Muscle layer of colon (tissue), 2 donors: ENCODE measurements around the gene FEM1B.

Experiments
- H3K27ac ChIP-seq: one replicate; pipeline ENCODE4 v1.7.0; 2013; ENCODE audit warnings: low read depth, mild to moderate bottlenecking, low read length, moderate library complexity
- H3K27me3 ChIP-seq, 2 donors: one replicate each; pipeline ENCODE4 v1.7.0; 2013; ENCODE audit warnings: low read length in 2 of 2, mild to moderate bottlenecking in 2 of 2; ENCODE audit not compliant: insufficient read depth in 2 of 2, control insufficient read depth in 1 of 2
- H3K36me3 ChIP-seq: one replicate; pipeline ENCODE4 v1.7.0; 2013; ENCODE audit warnings: mild to moderate bottlenecking, low read length; ENCODE audit not compliant: insufficient read depth
- H3K4me1 ChIP-seq: one replicate; pipeline ENCODE4 v1.7.0; 2013; ENCODE audit warnings: mild to moderate bottlenecking, low read length; ENCODE audit not compliant: insufficient read depth
- H3K4me3 ChIP-seq, 2 donors: one replicate each; pipeline ENCODE4 v1.7.0; 2013; ENCODE audit warnings: low read length in 2 of 2, low read depth in 1 of 2, mild to moderate bottlenecking in 1 of 2, moderate library complexity in 1 of 2
- H3K9ac ChIP-seq: one replicate; pipeline ENCODE4 v1.7.0; 2013; ENCODE audit warnings: low read length
- H3K9me3 ChIP-seq: one replicate; pipeline ENCODE4 v1.7.0; 2013; ENCODE audit warnings: mild to moderate bottlenecking, low read length
- donor health status: abdominal sarcoma.
- donor health status: Adenocarcinoma of cecum.

Gene FEM1B

DNA sequence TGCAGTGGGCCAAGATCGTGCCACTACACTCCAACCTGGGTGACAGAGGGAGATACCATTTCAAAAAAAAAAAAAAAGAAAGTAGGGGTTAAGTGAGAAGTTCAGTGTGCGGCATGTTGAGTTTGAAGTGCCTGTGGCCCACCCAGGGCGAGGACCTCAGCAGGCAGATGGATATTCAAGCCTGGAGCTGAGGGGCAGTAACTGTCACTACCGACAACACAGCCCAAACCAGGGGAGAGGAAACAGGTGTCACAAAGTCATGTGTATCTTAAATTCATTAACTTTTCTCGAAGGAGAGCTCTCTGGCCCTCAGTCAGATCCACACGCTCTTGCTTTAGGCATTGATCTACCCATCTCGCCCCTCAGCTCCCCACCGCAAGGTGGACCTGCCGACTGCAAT is 45.3 kb downstream of the FEM1B start:
- Histone ChIP-seq H3K36me3 (no peaks in the 10 kb centered on the region), H3K4me1 (no peaks in the 10 kb centered on the region), H3K27ac (no peak overlapping the region), H3K4me3 (no peak overlapping the region), H3K27me3 (no peaks in the 10 kb centered on the region), H3K9me3 (no peaks in the 10 kb centered on the region), H3K9ac (no peak overlapping the region)

DNA sequence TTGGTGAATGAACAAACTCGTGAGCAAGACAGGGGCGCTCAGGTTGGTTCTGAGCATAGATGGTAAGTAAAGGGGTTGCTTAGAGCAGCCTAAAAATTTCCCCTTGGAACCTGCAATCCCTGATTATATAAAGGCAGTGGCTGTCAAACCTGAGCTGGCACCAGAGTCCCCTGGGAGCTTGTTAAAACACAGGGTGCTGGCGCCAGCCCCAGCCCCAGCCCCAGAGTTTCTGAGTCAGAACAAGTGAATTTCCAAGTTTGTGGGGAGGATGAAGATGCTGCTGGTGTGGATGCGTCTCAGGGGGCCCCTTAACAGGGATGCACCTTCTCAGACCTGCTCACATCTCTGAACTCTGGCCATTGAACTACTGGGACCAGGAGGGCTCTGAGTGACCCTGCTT is 48.2 kb downstream of the FEM1B start:
- no peak overlapping the region for H3K9ac ChIP-seq
- no peaks in the 10 kb centered on the region for H3K9me3 ChIP-seq
- no peaks in the 10 kb centered on the region for H3K4me1 ChIP-seq
- H3K27ac ChIP-seq = no peak overlapping the region
- H3K4me3 ChIP-seq = no peak overlapping the region
- no peaks in the 10 kb centered on the region for H3K27me3 ChIP-seq
- H3K36me3 ChIP-seq = no peaks in the 10 kb centered on the region

DNA sequence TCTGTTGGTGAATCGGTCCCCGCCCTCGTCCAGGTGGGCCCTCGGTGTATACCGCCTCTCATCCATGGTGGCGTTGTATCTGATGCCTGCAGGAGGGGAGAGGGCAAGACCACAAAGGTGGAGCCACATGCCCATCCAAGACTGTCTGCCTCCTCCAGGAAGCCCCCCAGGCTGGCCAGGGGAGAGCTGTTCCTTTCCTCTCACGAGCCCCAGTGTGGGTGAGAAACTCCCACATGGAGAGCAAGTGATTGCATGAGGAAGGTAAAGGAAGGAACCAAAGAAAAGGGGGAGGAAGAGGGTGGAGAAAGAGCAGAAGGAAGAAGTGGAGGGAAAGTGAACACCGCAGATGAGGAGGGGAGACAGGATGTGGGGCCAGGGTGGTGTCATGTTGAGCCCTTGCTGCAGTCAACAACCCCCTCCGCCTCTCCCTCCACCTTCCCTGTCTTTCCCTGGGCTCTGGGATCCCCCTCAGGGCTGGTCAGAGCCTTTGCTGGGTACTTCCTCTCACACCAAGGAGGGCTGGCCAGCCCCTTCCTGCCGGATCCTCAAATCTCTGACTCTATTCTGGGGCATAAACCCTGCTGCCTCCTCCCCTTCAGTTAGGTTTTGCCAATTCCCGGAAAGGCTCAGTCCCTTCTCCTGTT is 49.3 kb downstream of the FEM1B start:
- no peak overlapping the region for H3K27ac ChIP-seq
- H3K9ac ChIP-seq = no peak overlapping the region
- H3K9me3 ChIP-seq = no peaks in the 10 kb centered on the region
- no peaks in the 10 kb centered on the region for H3K4me1 ChIP-seq
- no peaks in the 10 kb centered on the region for H3K27me3 ChIP-seq
- no peaks in the 10 kb centered on the region for H3K36me3 ChIP-seq
- H3K4me3 ChIP-seq = no peak overlapping the region

DNA sequence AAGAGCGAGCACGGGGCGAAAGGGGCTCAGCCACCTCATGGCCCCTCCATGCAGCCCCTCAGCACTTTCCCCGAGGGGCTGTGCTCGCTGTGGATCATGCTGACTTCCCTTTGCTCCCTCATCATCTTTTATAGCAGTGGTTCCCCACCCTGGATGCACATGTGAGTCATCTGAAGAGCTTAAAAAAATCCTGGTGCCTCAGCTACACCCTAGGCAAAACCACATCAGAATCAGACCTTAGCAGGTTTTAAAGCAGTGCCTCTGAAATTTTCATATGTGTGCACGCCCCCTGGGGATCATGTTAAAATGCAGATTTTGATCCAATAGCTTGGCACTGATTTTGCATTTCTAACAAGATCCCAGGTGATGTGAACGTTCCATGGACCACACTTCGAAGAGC is 50.9 kb downstream of the FEM1B start:
- no peaks in the 10 kb centered on the region for H3K36me3 ChIP-seq

DNA sequence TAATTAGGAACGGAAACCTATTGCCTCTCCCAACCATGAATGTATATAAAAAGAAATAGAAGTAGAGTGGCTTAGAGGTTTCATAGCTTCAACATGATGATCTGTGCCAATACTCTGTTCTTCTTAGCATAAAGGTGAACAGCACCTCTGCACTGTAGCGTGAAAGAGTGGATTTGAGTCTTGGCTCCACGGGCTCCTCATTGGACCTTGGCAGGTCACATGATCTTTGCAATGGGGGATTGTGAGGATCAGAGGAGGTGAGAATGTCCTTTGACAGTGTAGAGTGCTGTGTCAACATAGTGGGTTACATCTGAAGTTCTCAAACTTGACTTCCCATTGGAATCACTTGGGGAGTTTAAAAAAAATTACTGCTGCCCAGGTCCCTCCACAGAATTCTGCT is 51.4 kb downstream of the FEM1B start:
- H3K36me3 ChIP-seq = no peaks in the 10 kb centered on the region
- no peaks in the 10 kb centered on the region for H3K27me3 ChIP-seq
- no peak overlapping the region for H3K4me3 ChIP-seq
- H3K4me1 ChIP-seq = no peaks in the 10 kb centered on the region
- H3K27ac ChIP-seq = no peak overlapping the region
- H3K9ac ChIP-seq = no peak overlapping the region
- H3K9me3 ChIP-seq = no peaks in the 10 kb centered on the region

More for the DNA sequence above, 50.9 kb downstream of the FEM1B start:
- H3K4me3 ChIP-seq = no peak overlapping the region
- H3K4me1 ChIP-seq = no peaks in the 10 kb centered on the region
- H3K27me3 ChIP-seq = no peaks in the 10 kb centered on the region
- no peak overlapping the region for H3K27ac ChIP-seq
- no peaks in the 10 kb centered on the region for H3K9me3 ChIP-seq
- no peak overlapping the region for H3K9ac ChIP-seq

DNA sequence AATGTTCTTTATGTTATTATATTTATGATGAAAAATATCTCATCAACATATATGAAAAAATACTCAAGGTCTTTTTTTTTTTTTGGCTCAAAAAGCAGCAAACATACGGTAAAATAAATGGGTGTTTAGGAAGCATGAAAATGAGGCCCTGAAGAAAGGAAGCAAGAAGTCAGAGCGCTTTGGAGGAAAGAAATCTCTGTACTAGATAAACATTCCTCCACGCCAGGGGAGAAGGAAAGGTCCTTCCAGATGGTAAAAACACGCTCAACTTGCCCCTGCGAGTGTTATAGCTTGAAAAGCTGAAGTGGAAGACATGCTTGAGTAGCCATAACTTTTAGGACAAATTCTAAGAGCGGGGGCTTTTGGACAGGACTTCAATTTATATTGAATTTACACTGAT is 52.9 kb downstream of the FEM1B start:
- Histone ChIP-seq H3K4me1 (no peaks in the 10 kb centered on the region), H3K9ac (no peak overlapping the region), H3K27me3 (no peaks in the 10 kb centered on the region), H3K9me3 (no peaks in the 10 kb centered on the region), H3K27ac (no peak overlapping the region), H3K36me3 (no peaks in the 10 kb centered on the region), H3K4me3 (no peak overlapping the region)

DNA sequence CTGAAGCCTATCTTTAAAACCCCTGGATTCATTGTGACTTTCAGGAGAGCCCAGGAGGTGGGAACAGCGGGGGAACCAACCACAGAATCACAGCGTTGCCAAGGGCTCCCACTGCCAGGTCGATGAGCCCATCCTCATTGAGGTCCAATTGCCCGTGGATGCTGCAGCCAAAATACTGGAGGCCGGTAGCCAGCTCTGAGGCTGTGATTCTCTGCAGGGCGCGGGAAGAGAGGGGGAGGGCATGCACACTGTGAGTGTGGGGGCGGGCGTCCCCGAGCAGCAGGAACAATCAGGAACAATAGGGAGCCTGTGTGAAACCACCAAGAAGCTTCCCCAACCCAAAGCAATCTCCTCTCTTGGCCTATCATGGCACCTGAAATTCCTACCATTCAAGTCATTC is 53.4 kb downstream of the FEM1B start:
- no peaks in the 10 kb centered on the region for H3K9me3 ChIP-seq
- H3K27ac ChIP-seq = no peak overlapping the region

DNA sequence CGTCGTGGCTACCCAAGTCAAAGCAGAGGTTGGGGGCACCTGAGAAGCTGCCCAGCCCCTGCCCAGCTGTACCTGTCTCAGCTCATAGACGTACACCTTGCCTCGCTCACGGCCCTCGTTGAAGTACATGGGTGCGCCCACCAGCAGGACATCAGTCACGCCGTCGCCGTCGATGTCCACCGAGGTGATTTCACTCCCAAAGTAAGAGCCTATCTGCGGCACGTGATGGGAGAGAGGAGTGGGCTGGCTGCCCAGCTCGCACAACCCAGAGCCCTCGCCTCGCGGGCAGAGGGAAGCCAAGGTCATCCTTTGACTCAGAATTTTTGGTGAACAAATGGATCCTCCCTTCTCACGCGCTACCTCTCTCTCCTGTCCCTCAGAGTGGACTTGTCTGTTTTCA is 54.7 kb downstream of the FEM1B start:
- H3K36me3 ChIP-seq = no peaks in the 10 kb centered on the region
- no peak overlapping the region for H3K27ac ChIP-seq
- no peaks in the 10 kb centered on the region for H3K4me1 ChIP-seq
- H3K4me3 ChIP-seq = no peak overlapping the region
- H3K9ac ChIP-seq = no peak overlapping the region
- H3K9me3 ChIP-seq = no peaks in the 10 kb centered on the region
- H3K27me3 ChIP-seq = no peaks in the 10 kb centered on the region

More for the DNA sequence above, 53.4 kb downstream of the FEM1B start:
- Histone ChIP-seq H3K4me3 (no peak overlapping the region), H3K9ac (no peak overlapping the region), H3K4me1 (no peaks in the 10 kb centered on the region), H3K27me3 (no peaks in the 10 kb centered on the region), H3K36me3 (no peaks in the 10 kb centered on the region)

DNA sequence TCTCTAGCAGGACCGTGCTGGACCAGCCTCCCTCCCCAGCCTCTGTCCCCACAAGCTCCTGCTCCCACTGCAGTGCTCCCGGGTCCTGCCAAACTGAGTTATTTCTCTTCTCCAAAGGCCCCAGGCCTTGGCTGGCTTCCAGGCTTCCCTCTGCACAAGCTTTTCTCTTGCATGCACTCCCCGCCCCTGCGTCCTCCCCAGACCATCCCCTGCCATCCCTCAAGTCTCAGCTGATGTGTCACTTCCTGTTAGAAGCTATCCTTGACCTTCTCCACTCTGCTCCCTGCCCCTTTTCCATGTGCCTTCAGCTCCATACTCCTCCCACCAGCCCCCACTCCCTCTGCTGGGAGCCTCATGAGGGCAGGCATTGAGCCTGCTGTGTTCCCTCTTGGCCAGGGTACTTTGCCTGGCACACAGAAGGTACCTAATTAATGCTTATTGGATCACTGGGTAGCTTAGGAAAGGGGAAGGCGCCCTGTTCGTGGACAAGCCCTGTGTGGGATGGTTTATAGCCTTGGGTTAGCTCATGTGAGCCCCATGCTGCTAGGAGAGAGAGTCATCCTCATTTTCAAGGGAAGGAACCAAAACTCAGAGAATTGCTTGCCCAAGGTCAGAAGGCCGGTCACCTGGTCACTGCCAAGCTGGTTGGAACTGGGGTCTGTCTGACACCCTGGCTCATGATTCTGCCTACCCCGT is 56.4 kb downstream of the FEM1B start:
- no peak overlapping the region for H3K4me3 ChIP-seq
- no peaks in the 10 kb centered on the region for H3K4me1 ChIP-seq
- H3K27ac ChIP-seq = no peak overlapping the region
- no peak overlapping the region for H3K9ac ChIP-seq
- H3K9me3 ChIP-seq = no peaks in the 10 kb centered on the region
- H3K27me3 ChIP-seq = no peaks in the 10 kb centered on the region
- no peaks in the 10 kb centered on the region for H3K36me3 ChIP-seq

DNA sequence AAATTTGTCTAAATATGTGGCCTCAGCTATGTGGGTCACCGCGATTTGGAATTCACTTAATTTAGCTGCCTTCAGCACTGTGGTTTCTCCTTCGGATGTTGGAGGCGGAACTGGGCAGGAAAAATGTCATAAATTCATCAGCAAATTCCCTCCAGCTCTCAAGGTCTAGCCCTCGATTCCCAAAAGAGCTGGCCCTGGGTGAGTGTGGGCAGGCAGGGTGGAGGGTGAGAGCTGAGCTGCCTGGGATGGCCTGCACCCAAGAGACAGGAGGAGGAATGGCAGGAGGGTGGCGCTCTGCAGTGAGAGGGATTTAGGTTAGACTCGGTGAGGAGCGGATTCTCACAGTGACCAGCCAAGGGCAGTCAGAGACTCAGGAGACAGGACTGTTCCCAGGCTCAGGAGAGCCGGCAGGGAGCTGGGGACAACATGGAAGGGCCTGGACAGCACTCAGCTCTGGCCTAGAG is 57.1 kb downstream of the FEM1B start:
- no peaks in the 10 kb centered on the region for H3K36me3 ChIP-seq
- H3K27ac ChIP-seq = no peak overlapping the region
- H3K9me3 ChIP-seq = no peaks in the 10 kb centered on the region
- no peak overlapping the region for H3K9ac ChIP-seq
- no peaks in the 10 kb centered on the region for H3K27me3 ChIP-seq
- H3K4me1 ChIP-seq = no peaks in the 10 kb centered on the region
- H3K4me3 ChIP-seq = no peak overlapping the region

DNA sequence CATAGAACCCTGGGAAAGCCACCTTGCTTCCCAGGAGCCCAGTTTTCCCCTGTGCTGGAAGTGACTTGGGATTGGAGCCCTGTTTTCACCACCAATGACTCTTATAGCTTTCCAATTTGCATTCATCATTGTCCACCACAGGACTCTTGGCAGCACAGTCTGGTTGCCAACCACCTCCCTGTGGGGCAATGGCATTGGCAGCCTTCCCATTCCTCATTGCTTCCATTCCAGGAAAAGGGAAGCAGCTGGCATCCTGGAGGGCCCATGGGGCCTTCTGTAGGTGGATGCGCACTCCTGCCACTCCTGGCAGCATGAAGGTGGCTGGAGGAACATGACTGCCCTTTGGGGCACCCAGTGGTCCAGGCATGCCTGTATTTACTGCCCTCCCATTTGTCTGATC is 57.7 kb downstream of the FEM1B start:
- Histone ChIP-seq H3K4me3 (no peak overlapping the region), H3K27ac (no peak overlapping the region), H3K4me1 (no peaks in the 10 kb centered on the region), H3K36me3 (no peaks in the 10 kb centered on the region), H3K9ac (no peak overlapping the region), H3K27me3 (no peaks in the 10 kb centered on the region), H3K9me3 (no peaks in the 10 kb centered on the region)

DNA sequence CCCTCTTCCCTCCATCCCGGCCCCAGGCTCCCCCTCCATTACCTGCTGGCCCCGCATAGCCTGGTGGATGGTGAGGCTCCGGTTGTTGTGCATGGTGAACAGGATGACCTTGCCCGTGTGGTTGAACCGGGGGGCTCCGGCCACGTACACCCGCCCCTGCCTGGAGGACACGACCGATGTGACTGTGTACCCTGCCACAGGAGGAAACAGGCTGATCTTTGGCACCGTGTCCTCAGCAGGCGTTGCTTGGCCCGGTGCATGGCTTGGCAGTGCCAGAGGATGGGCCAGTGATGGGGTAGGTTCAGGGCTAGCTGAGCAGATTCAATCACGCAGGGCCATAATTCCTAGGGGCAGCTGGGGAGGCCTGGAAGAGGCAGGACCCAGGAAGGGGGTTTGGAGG is 58.1 kb downstream of the FEM1B start:
- no peak overlapping the region for H3K27ac ChIP-seq

More for the DNA sequence above, 58.1 kb downstream of the FEM1B start:
- Histone ChIP-seq H3K36me3 (no peaks in the 10 kb centered on the region), H3K9ac (no peak overlapping the region), H3K4me1 (no peaks in the 10 kb centered on the region), H3K27me3 (no peaks in the 10 kb centered on the region), H3K9me3 (no peaks in the 10 kb centered on the region), H3K4me3 (no peak overlapping the region)
